T-helper 1 cell treated with Interleukin-12 subunit alpha and Interleukin-12 subunit beta and Interleukin-4 antibody, amounts not matched to agents 30 ng/mL and 1 ng/mL, for 36 hours (primary cell): ENCODE measurements around the gene SLC10A6. TPM values are rescaled to one million over a fixed set of nuclear protein-coding genes. Genes with fewer than 3 reads are reported as not detected.

ENCODE experiments used
- intact Hi-C: fragments of 100-400 bp; cut with micrococcal nuclease; formaldehyde crosslinking; loops from one replicate; pipeline ENCODE4 v1.15.1; 2024
- total RNA-seq: library from RNA; stranded (reverse); gene quantifications from 2 replicates; pipeline ENCODE4 v1.2.3, GENCODE V29; 2022

The SLC10A6 gene
- total RNA-seq, 1 donor from 2014 or later, result not detected

DNA sequence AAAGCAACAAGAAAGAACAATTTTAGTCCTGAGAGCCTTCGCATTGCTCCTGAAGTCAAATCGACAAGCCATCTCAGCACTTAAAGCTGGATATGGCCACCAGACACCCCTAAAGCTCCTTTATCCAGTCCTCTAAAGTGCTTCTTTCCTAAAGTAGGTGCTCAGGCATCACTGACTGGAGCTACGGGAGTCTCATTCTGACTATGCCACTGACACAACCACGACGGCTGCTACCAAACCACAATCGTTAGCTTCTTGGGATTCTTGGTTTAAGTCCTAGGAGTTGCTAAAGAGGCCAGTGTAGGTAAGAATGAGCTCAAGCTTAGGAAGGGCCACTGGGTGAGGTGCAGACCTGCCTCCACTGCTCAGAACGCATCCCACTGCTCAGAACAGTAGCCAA, 1.0 kb downstream of the SLC10A6 start:
- intact Hi-C loops, result no loop called here

DNA sequence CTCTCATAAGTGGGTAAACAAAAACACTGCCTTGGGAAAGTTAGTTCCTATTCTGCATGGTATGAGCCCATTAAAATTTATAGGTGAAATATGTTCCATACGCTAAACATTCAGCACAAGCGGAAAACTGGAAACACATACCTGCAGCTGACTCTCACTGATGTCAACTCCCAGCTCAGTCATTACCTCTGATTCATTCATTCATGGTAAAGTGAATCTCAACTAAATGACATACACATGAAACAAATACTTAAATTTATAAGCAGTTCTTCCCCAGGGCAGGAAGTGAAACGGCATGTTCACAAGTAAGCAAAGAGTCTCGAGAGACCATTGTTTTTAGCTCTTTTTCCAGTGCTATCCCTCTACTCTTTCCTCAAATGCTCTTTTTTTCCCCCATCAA, 1.6 kb downstream of the SLC10A6 start:
- intact Hi-C loops, result no loop called here

DNA sequence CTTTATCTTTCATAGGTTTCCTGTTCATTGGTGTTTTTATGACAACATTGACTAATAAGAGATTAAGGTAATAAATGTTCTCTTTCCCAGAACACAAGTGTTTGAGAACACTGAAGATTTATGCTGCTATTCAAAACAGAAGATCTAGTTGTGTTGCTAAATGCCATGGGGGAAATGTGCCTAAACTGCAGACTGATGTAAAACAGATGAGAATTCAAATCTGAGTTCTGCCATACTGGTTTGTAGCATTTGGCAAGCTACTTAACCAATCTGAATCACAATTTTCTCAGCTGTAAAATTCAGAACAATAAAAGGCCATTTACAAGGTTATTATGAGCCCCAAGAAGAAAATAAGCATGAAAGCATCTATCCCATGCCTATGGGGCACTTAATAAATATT, 2.3 kb downstream of the SLC10A6 start:
- intact Hi-C loops, result no loop called here

DNA sequence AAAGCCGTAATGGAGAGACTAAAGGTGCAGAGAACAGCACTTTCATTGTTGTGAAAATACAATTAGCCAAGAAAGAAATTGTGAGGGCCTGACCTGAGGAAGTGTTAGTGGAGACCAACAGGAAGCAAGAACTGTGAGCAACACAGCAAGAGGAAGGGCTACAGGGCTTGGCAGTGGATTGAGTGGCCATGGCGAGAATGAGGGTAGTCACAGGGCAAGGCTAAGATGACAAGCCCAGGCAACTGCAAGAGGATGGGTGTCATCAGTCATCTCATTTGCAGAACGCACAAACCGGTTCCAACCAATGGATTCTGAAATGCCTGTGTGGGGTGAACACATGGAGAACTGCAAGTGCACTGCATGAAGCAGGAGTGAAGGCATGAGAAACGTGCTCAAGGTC, 3.6 kb downstream of the SLC10A6 start:
- intact Hi-C loops, result no loop called here

DNA sequence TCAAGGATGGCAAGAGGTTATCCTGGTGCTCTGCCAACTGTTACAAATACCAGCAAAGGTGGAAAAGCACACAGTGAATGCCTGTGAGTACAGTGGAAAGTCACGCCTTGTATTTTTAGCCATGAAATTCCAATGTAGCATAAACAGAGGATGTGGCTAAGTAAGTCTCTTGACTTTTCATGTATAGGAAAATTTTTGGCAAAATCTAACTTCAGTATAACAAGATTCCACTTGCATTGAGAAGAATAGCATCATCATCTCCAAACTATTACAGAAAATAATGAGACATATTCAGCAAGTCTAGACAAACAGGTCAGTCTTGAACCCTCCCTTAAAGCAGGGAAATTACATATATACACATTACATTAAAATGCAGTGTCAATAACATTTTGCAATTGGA, 7.9 kb downstream of the SLC10A6 start:
- intact Hi-C loops, result no loop called here

DNA sequence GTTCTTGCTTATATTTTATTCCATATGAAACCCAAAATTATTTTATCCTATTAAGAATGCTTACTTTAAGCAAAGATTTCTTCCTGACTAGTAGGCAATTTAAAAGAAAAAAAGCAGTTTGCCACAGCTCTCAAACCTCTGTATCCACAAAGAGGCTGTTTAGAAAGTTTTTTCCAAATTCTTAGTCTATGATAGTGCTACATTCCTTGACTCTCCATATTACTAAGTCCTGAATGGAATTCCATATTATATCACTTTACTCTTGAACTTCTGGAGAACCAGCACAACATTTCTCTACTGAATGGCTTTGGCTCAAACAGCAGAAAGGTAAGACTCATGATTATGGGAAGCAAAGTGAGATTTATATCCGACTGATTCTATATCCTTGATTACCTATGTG, 8.3 kb downstream of the SLC10A6 start:
- intact Hi-C loops, result no loop called here

DNA sequence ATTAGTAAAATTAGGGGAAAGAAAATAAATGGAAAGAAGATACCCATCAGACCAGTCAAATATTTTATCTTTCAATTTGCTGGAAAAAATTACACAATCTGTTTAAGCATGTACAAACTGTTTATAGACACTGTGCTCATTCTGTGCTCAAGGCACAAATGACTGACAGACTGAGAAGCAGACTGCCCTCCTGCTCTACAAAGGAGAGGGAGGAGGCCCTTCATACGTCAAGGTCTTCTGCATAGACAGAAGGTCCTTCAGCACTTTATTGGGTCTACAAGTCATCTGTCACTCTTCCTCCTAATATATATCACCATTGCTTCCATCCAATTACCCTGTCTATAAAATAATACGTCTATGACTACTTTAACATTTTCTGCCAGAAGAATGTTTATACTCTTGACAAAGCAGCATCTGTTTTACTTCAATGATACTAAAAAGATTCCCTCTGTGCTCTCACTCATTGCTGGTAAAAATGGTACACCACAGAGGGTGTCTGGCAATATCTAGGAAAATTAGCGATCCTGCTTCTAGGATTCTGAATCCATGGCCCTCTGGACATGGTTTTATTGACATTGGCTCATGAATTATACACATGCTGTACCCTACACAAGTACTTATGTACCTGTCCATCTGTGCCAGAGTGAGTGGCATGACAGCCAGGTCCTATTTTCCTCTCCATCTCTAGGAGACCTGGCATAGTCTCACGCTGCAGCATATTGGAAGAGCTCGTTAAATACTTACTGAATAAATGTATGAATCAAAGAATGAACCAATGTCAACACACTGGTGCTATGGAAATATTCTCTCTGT, 11.3 kb downstream of the SLC10A6 start:
- intact Hi-C loops, result no loop called here

DNA sequence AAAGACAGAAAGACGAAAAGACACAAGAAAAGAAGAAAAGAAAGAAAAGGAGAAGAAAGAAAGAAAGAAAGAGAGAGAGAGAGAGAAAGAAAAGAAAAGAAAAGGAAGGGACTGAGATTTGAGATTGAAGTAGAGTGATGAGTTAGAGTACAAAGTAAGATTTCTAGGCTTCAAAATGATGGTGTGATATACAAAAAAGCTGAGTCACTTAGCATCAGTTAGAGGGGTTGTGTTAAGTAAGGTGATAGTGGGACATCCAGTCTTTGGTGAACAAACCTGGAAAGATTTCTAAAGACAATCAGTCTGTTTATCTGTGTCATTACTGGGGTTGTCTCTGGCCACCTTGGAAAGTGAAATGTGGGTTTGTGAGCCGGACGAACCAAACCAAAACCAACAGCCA, 13.5 kb downstream of the SLC10A6 start:
- intact Hi-C loops, result no loop called here

DNA sequence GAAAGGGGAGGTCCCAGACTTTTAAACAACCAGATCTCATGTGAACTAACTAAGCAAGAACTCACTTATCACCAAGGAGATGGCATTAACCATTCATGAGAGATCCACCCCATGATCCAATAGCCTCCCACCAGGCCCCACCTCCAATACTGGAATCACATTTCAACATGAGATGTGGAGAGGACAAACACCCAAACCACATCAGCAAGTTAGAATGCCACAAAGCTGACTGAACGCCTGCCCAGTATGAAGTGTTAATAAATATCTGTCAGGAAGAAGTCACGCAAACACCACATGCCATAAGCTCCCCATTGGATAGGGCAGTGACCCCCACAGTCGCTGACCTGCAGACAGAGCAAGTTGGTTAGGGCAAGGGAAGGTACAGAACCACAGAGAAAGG, 14.3 kb downstream of the SLC10A6 start:
- intact Hi-C loops, result no loop called here

DNA sequence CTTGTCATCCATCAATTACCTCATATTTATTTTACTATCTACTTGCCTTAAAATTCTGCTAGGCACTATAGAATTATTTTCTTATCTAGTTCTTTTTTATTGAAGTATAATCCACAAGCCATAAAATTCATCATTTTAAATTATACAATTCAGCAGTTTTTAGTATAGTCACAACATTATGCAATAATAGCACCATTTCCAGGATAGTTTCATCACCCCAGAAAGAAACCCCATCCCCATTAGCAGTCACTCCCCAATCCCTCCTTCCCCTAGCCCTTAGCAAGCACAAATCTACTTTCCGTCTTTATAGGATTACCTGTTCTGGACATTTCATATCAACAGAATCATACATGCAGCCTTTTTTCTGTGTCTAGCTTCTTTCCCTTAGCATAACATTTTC, 15.6 kb downstream of the SLC10A6 start:
- intact Hi-C loops, result no loop called here

DNA sequence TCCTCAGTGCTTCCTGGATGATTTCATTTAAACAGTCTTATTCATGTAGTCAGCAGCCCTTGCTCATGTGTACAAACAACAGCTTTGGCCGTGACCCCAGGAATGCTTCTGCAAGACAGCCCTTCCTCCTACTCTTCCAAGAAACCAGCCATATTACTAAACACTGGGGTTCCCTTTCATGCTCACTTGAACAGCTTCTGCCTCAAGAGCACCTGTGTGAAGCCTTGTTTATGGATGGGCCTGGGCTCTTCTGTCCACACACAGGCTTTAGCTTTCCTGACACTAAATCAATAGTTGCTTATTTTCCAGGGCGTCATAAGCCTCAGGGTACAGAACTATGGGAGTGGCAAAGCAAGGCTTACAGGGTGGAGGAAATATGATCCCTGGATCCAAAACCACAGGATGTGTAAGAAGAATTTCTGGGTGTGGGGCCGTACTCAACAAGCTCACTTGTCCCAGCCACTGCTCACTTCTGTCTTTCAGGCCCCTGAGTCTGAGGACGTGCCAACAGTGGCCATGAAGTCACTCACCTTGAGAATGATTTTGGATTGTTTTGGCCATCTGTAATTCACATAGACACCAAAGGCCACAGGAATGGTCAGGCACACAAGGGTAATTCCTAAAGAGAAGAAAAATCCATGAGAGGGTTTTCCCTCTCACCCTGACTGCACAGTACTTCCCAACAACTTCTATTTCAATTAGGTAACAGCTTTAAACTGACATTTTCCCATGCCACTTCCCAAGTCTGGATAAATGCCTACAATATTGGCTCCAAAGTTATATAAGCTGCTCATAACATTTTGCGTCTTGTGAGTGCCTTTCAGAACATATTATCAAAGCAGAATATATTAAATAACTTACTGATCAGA, 17.7 kb downstream of the SLC10A6 start:
- intact Hi-C loops, result no loop called here

DNA sequence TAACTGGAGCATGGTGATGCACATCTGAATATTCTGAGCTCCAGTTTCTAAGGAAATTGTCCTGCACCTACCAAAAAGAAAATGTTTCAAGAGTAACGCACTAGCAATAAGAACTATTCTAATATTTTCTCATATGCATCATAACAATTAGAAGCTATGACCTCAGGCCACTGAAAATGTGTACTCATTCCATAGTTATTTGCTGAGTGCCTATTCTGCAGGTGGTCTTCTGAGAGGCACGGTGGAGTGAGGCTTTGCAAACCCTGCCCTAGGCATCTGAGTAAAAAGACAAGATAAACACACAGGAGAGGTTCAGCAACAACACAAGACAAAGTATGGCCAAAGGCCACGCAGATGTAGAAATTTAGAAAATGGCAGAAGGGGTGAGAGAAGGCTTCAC, 23.7 kb downstream of the SLC10A6 start:
- intact Hi-C loops, result no loop called here

DNA sequence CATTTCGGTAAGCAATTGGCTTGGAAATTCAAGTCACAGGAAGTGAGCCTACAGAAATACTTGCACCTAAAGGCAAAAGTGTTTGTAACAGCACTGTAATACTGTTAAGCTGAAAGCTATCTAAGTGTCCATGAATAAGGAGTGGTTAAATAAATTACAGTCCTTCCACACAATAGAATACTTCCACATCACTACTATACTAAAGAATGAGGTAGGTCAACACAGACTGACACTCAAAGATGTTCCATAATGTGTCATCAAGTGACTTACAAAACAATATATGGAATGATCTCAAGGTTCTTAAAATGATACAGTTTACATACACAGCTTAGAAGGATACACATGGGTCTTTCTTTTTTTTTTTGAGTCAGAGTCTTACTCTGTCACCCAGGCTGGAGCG, 27.0 kb downstream of the SLC10A6 start:
- intact Hi-C loops, result no loop called here

DNA sequence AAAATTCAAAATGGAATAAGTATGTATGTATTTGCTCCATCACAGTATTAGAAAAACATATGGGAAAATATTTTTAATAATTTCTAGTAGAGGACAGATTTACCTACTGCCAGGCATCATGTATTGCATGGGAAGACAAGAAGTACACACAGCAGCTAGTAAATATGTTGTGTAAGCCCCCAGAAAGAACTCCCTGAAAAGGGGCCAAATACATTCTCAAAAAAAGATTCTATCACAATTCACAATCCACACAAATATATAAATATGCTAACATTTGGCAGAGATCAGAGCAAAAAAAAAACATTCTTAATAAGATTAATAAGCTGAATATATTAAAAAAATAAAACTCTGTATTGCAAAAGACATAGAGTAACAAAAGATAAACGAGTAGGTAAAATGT, 28.0 kb downstream of the SLC10A6 start:
- intact Hi-C loops, result no loop called here

DNA sequence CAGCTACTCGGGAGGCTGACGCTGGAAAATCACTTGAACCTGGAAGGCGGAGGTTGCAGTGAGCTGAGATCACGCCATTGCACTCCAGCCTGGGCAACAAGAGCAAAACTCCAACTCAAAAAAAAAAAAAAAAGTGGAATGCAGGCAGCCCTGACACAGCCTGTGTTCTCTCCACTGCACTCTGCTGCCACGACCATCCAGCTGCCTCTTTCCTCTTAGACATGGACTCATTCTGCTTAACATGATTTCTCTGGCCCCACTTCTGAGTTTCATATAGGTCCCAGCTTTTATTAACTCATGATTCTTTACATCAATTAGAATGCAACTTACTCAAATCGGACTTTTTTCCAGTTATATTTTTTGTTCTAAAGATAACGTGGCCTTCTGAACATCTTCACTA, 29.6 kb downstream of the SLC10A6 start:
- intact Hi-C loops, result no loop called here

DNA sequence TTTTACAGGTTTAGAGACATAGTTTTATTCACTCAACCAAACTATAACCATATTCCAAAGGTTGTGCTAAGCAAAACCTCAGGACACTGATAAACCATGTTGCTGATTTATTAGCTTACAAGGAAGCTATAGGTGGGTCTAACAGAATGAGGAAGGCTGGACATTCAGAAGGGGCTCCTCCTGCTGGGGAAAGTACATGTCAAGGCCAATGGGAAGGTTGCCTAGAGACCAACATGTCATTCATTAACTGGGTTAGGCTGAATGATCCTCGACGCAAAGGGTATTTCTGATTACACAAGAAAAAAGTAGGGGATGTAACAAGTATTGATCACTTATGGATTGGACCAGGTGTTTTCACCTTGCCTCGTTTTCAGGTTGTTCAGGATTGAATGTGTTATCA, 30.3 kb downstream of the SLC10A6 start:
- intact Hi-C loops, result no loop called here

DNA sequence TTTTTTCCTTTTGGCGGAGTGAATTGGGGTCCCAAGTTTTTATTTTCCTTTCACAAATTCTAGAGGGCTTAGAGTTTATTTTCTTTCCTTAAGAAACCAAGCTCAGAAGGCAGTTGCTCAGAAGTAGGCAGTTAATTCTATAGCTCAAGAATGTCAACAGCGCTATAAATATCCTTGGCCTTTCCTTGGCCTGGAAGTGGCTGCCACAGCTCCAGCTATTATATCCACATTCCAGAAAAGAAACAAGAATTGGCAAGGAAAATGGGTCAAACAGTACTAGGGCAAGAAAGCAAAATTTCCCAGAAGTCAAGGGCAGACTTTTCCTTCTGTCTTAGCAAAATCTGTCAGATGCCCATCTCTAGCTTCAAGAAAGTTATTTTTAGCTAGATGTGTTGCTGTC, 31.0 kb downstream of the SLC10A6 start:
- intact Hi-C loops, result no loop called here

DNA sequence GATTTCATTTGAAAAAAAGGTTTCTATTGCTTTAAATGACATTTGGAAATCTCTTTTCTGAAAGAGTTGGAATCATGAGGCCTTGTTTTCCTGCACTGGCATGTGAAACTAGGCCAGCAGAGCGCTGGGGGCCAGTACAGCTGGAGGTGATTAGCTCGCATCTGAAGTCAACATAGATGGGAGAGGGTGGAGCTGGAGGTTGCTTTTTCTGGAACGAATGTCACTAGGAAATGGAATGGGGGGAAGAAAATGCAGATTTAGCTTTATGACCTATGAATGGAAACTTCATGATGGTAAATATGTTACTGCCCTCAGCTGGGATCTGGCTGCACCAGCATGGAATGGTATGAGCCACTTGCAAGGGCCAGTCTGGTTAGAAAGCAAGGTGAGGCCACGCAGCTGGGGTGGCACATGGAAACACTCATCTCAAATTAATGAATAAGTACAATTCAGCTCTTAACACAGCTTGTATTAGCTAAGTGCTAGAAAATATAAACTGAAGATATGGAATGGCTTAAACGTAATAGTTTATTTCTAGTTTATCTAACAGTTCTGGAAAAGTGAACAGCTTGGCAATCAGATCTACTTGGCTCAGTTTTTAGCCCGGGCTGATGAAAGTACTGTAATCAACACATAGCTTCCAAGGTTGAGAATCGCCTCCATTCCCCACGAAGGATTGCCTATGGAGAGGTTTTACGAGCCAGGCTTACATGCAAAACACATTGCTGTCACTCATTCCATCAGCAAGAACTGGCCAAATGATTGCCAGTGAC, 32.5 kb downstream of the SLC10A6 start:
- intact Hi-C loops, result no loop called here

DNA sequence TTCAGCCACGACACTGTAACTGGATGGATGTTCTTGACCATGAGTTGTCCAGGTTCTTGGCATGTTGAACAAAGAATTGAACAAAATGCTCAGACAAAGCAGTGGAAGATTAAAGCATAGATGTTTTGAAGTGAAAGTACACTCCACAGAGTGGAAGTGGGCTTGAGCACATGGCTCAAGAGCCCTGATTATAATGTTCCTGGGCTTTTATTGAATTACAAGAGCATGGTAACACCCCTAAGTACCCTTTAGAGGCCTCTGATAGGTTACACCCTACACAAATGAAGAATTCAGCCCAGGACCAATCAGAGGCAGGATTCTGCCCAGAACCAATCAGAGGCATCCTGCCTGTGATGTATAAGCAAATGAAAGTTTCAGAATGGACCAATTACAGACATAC, 33.5 kb downstream of the SLC10A6 start:
- intact Hi-C loops, result no loop called here

DNA sequence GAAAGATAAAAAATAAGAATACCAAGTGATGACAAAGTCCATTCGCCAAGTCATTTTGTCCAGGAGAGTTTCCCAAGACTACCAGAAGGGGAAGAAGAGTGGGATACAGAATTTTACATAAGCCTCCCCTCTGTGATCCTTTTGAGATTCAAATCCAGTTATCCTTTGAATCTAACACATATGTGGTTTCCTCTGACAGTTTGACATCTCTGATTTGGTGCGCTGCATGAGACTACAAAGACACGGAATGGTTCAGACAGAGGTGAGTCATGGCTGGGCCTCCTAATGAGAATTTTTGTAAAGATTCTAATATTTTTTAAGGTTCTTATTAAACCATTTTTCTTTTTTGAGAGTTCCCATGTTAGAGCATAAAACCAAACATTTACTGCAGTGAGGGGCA, 38.3 kb downstream of the SLC10A6 start:
- intact Hi-C loops, result no loop called here

DNA sequence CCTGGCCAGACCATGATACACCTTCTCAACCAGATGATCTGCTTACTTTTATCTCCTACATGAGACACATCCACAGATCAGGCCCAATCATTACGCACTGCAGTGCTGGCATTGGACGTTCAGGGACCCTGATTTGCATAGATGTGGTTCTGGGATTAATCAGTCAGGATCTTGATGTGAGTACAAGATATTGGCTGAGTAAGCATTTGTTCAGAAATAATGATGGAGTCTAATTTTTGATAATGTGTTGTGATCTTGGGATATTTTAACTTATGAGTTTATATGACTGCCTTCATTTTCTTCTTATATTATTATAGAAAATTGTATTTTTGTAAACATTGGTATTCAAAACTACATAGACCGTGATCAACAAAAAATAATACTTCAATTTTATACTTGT, 39.4 kb downstream of the SLC10A6 start:
- intact Hi-C loops, result no loop called here

DNA sequence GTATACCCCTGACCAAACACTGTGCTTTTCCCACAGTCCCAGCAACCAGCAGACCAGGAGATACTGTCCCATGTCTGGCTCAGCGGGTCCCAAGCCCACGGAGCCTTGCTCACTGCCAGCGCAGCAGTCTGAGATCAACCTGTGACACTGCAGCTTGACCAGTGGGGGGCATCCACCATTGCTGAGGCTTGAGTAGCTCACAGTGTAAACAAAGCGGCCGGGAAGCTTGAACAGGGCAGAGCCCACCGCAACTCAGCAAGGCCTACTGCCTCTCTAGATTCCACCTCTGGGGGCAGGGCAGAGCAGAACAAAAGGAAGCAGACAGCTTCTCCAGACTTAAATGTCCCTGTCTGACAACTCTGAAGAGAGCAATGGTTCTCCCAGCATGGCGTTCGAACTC, 58.1 kb downstream of the SLC10A6 start:
- intact Hi-C loops, result no loop called here
